Measurements from ENCODE around the gene ZNF181.

The ZNF181 gene

DNA sequence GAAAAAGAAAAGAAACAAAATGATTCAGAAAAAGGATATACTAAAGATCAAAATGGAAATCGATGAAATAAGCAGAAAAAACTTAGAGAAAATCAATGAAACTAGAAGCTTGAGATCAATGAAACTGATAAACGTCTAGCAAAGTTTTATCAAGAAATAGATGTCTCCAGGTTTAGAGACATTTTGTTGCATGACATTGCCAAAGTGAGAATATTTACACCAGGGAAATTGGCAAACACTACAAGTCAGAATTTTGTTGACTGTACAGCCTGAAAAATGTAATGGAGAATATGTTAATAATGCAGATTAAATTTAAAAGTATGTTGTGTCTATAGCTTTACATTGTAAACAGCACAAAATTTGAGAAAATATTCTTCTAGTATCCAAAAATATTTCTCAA lies 44.3 kb downstream of the ZNF181 start:
- Mint-ChIP-seq H3K4me1 (ENCODE audit: low read depth) (no peaks in the 10 kb centered on the region), H3K27me3 (peaks cover 10% of the 10 kb centered on the region), H3K9me3 (peaks cover 14% of the 10 kb centered on the region), H3K36me3 (ENCODE audit: low read depth) (no peaks in the 10 kb centered on the region), H3K27ac (no peak overlapping the region), H3K4me3 (no peak overlapping the region)

DNA sequence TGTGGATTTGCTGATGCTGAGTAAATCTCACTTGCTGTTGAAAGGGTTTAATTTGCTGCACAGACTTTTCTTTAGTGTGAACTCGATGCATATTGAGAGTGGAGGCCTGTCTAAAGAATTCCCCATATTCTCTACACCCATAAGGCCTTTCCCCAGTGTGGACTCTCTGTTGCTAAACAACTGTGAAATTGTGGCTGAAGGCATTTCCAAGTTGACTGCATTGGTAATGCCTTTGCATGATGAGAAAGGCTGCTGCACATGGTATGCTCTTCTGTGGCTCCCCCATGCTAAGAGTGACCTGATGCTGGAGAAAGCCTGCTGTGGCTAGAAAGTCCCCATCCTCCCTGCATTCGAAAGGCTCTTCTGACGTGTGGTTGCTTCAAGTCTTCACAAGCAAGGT lies 45.6 kb downstream of the ZNF181 start:
- Mint-ChIP-seq H3K36me3 (ENCODE audit: low read depth) (no peaks in the 10 kb centered on the region), H3K4me1 (ENCODE audit: low read depth) (no peaks in the 10 kb centered on the region), H3K27me3 (peaks cover 10% of the 10 kb centered on the region), H3K9me3 (peaks cover 14% of the 10 kb centered on the region), H3K4me3 (no peak overlapping the region), H3K27ac (no peak overlapping the region)

DNA sequence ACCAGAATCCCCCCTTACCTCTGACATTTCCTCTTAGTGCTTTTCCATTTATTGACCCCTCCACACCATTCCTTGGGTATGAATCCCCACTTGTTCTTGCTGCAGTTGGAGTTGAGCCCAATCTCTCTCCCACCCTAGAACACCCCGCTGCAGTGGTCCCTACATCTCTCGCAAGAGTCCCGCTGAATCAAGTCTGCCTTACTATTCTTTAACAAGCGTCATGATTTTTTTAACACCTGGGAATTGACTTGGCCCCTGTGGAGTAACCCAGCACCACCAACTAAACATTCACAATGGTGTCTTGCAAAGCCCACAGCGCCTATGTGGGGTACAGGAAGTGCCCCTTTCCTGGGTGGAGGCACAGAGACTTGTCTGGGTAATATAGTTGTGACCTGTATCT lies 52.2 kb downstream of the ZNF181 start:
- Mint-ChIP-seq H3K36me3 (ENCODE audit: low read depth) (no peaks in the 10 kb centered on the region), H3K4me1 (ENCODE audit: low read depth) (no peaks in the 10 kb centered on the region), H3K4me3 (no peak overlapping the region), H3K27me3 (no peaks in the 10 kb centered on the region), H3K9me3 (no peaks in the 10 kb centered on the region), H3K27ac (no peak overlapping the region)

DNA sequence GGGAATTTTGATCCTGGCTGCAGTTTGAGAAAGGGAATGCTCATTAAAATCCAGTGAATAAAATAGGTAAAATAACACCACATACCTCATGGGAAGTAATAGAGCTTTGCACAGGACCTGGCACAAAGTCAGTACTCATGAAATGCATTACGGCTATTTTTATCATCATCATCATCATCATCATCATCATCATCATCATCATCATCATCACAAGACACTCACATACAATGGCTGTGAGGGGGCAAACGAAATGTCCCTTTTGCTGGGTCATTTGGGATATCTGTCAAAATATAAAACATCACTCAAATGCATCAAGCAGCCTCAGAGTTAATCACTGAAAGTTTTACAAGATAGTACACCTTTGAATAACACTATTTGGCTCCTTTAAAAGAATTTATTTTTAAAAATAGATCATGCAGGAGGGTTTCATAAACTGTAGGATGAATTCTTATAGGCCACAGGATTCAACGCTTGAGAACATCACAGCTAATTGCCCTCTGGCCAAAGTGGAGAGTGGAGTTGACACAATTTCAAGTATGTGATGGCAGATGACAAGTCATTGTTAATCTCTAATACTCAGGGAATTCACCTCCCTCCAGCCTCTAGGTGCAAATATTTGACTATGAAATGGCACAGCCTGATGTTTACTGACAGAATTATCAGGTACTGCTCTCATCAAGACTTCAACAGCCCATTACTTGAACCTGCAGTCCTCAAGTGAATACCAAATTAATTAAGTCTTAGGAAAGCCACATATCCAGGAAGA lies 53.2 kb downstream of the ZNF181 start:
- no peak overlapping the region for H3K27ac Mint-ChIP-seq
- no peaks in the 10 kb centered on the region for H3K4me1 Mint-ChIP-seq (ENCODE audit: low read depth)
- H3K9me3 Mint-ChIP-seq = no peaks in the 10 kb centered on the region

DNA sequence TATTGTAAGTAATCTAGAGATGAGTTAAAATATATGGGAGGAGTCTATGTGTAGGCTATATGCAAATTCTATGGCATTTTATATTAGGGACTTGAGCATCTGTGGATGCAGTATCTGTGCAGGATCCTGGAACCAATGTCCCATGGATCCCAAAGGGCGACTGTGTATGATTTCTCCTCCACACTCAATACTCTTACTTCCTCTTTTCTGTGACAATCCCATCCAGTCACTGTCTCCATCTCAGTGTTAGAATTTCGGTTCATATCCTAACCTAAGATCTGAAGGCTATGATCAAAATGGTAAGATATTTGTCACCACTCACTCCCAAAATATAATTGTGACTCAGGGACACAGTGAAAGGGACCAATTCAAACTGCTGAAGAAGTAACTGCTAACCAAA lies 54.0 kb downstream of the ZNF181 start:
- H3K27ac Mint-ChIP-seq = no peak overlapping the region
- H3K9me3 Mint-ChIP-seq = no peaks in the 10 kb centered on the region
- no peak overlapping the region for H3K4me3 Mint-ChIP-seq
- no peaks in the 10 kb centered on the region for H3K36me3 Mint-ChIP-seq (ENCODE audit: low read depth)
- no peaks in the 10 kb centered on the region for H3K4me1 Mint-ChIP-seq (ENCODE audit: low read depth)
- no peaks in the 10 kb centered on the region for H3K27me3 Mint-ChIP-seq

More for the DNA sequence above, 53.2 kb downstream of the ZNF181 start:
- H3K36me3 Mint-ChIP-seq (ENCODE audit: low read depth) = no peaks in the 10 kb centered on the region
- H3K27me3 Mint-ChIP-seq = no peaks in the 10 kb centered on the region
- no peak overlapping the region for H3K4me3 Mint-ChIP-seq

DNA sequence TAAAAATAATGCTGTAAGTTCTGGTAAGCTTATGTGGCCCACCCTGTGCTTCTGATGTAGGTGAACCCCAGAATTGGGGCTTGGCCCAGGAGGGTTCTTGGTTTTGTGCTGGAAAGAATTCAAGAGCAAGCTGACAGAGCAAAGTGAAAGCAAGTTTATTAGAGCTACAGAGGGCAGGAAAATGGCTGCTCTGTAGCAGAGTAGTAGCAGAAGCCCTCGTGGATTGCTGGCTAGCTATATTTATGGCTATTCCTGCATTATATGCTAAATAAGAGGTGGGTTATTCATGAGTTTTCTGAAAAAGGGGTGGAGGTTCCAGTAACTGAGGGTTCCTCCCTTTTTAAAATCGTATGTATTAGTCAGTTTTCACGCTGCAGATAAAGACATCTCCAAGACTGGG lies 59.5 kb downstream of the ZNF181 start:
- no peaks in the 10 kb centered on the region for H3K27me3 Mint-ChIP-seq
- H3K9me3 Mint-ChIP-seq = peaks cover 8% of the 10 kb centered on the region
- no peak overlapping the region for H3K27ac Mint-ChIP-seq
- H3K4me1 Mint-ChIP-seq (ENCODE audit: low read depth) = peaks cover 7% of the 10 kb centered on the region
- no peaks in the 10 kb centered on the region for H3K36me3 Mint-ChIP-seq (ENCODE audit: low read depth)
- H3K4me3 Mint-ChIP-seq = no peak overlapping the region

DNA sequence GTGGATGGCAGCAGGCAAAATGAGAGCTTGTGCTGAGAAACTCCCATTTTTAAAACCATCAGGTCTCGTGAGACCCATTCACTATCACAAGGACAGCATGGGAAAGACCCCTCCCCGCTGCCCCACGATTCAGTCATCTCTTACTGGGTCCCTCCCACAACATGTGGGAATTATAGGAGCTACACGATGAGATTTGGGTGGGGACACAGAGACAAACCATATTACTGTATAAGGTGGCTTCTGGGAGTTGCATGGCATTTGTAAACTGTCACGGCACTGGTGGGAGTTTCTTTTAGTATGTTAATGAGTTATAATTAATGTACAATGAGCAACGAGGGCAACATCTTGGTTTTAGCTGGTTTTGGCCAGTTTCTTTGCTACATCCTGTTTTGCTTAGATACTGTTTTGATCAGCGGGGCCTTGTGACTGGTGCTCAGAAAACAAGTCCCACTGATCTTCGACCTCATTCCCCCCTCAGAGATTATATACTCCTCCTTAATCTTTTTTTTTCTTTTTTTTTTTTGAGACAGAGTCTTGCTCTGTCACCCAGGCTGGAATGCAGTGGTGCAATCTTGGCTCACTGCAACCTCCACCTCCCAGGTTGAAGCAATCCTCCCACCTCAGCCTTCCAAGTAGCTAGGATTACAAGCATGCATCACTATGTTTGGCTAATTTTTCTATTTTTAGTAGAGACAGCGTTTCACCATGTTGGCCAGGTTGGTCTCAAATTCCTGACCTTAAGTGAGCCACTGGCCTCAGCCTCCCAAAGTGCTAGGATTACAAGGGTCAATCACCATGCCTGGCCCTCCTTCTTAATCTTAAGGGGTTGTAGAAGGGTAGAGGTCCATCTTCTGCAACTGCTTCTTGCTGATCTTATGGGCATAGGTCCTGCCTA lies 60.3 kb downstream of the ZNF181 start:
- Mint-ChIP-seq H3K4me3 (no peak overlapping the region), H3K27ac (no peak overlapping the region), H3K4me1 (ENCODE audit: low read depth) (peaks cover 7% of the 10 kb centered on the region), H3K9me3 (peaks cover 12% of the 10 kb centered on the region), H3K27me3 (no peaks in the 10 kb centered on the region), H3K36me3 (ENCODE audit: low read depth) (no peaks in the 10 kb centered on the region)
